IMR-90 (cell line): ENCODE data around the gene BLNK.

Experiments used
- BHLHE40 ChIP-seq: fragments of 150-350 bp; IDR thresholded peaks from 2 replicates; pipeline ENCODE4 v1.6.1; 2016; ENCODE audit warnings: mild to moderate bottlenecking, low read depth, low read length
- CEBPB ChIP-seq: IDR thresholded peaks from 2 replicates; pipeline ENCODE4 v1.6.1; 2012; ENCODE audit warnings: low read depth, low read length, improper control_type of control experiment
- CTCF ChIP-seq: conservative IDR thresholded peaks from 2 replicates; pipeline ENCODE4 v1.5.1; 2012; ENCODE audit warnings: mild to moderate bottlenecking, low read depth, low read length, improper control_type of control experiment
- FOS ChIP-seq: fragments of 150-350 bp; IDR thresholded peaks from 2 replicates; pipeline ENCODE4 v1.6.1; 2016; ENCODE audit warnings: low read depth, low read length
- MAFK ChIP-seq: IDR thresholded peaks from 2 replicates; pipeline ENCODE4 v1.6.1; 2012; ENCODE audit warnings: low read depth, low read length, improper control_type of control experiment
- MAZ ChIP-seq: IDR thresholded peaks from 2 replicates; pipeline ENCODE4 v1.6.1; 2012; ENCODE audit warnings: low read depth, mild to moderate bottlenecking, low read length, improper control_type of control experiment, moderate library complexity, borderline replicate concordance
- POLR2A ChIP-seq: IDR thresholded peaks from 2 replicates; pipeline ENCODE4 v1.6.1; 2012; ENCODE audit warnings: mild to moderate bottlenecking, low read depth, low read length
- RAD21 ChIP-seq: IDR thresholded peaks from 2 replicates; pipeline ENCODE4 v1.6.1; 2012; ENCODE audit warnings: low read length, improper control_type of control experiment
- RCOR1 ChIP-seq: IDR thresholded peaks from 2 replicates; pipeline ENCODE4 v1.6.1; 2012; ENCODE audit warnings: mild to moderate bottlenecking, low read length, improper control_type of control experiment; ENCODE audit not compliant: insufficient replicate concordance
- SMC3 ChIP-seq: fragments of 150-350 bp; IDR thresholded peaks from 2 replicates; pipeline ENCODE4 v1.6.1; 2016; ENCODE audit warnings: low read depth, mild to moderate bottlenecking, antibody characterized with exemption, low read length, moderate library complexity
- TF ChIP-seq, protein P1 (sequence below): fragments of 150-350 bp; IDR thresholded peaks from 2 replicates; pipeline ENCODE4 v1.6.1; 2017; ENCODE audit warnings: mild to moderate bottlenecking, antibody characterized with exemption, low read length, low read depth

DNA sequence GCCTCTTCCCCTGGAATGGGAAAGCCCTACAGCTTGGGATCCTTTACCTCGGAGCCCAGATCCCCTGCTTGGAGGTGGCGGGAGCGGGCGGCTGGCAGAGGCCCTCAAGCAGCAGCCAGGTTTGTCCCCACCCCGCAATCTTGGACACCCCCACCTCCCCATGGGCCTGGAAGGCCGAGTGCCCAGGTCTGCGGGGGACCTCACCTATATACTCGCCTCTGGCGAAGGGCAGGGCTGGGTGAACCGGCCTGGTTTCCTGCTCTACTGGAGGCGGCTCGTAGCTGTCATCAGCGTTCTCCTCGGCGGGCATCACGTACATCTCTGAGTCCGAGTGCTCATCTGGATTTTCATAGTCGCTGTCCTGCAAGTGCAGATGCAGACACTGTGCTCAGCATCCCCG, 44.2 kb downstream of the BLNK start:
- TF ChIP-seq CTCF (no peak), SMC3 (no peak), RCOR1 (no peak), POLR2A (no peak), RAD21 (no peak), BHLHE40 (no peak), MAFK (no peak), FOS (no peak), CEBPB (no peak), MAZ (no peak)
- TF ChIP-seq, protein P1, sequence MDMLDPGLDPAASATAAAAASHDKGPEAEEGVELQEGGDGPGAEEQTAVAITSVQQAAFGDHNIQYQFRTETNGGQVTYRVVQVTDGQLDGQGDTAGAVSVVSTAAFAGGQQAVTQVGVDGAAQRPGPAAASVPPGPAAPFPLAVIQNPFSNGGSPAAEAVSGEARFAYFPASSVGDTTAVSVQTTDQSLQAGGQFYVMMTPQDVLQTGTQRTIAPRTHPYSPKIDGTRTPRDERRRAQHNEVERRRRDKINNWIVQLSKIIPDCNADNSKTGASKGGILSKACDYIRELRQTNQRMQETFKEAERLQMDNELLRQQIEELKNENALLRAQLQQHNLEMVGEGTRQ: no peak
